SIG-M5 treated with dmso at 0.1 percent for 504 hours (cell line): ENCODE measurements around the gene NR1H4.
"Not testable (repeated sequence)": the region's sequence is repeated elsewhere in the genome, so short reads cannot be mapped to it uniquely, and the experiment has no call there.

Source experiments
- DNase-seq: peaks from one replicate; lab custom pipeline; 2025; ENCODE audit not compliant: unreplicated experiment; lab: John Stamatoyannopoulos, UW

The NR1H4 gene

GRCh38 chr12:100472325-100472724, 1.3 kb upstream of the NR1H4 start:
- no peak for DNase-seq

GRCh38 chr12:100473050-100473715, 483 bp upstream of the NR1H4 start:
- DNase-seq = no peak

GRCh38 chr12:100474617-100475016, 951 bp downstream of the NR1H4 start:
- DNase-seq = no peak

- no peak for DNase-seq
These were observed 2.5 kb downstream of the NR1H4 start for GRCh38 chr12:100476013-100476751.

- DNase-seq = no peak
These were observed 7.4 kb downstream of the NR1H4 start for GRCh38 chr12:100481021-100481420.

- no peak for DNase-seq
These were observed 10.7 kb downstream of the NR1H4 start for GRCh38 chr12:100484183-100484886.

- no peak for DNase-seq
These were observed 11.3 kb downstream of the NR1H4 start for GRCh38 chr12:100484891-100485471.

GRCh38 chr12:100485983-100486382, 12.3 kb downstream of the NR1H4 start:
- no peak for DNase-seq

- DNase-seq = no peak
These were observed 15.7 kb downstream of the NR1H4 start for GRCh38 chr12:100489251-100489820.

GRCh38 chr12:100490056-100490455, 16.4 kb downstream of the NR1H4 start:
- DNase-seq = no peak

GRCh38 chr12:100491104-100491503, 17.4 kb downstream of the NR1H4 start:
- DNase-seq = no peak

- no peak for DNase-seq
These were observed 19.8 kb downstream of the NR1H4 start for GRCh38 chr12:100493396-100494012.

GRCh38 chr12:100494026-100494425, 20.4 kb downstream of the NR1H4 start:
- DNase-seq = no peak

- no peak for DNase-seq
These were observed 20.9 kb downstream of the NR1H4 start for GRCh38 chr12:100494538-100494937.

- DNase-seq = no peak
These were observed 23.6 kb downstream of the NR1H4 start for GRCh38 chr12:100497105-100497795.

GRCh38 chr12:100498141-100498540, 24.5 kb downstream of the NR1H4 start:
- DNase-seq = no peak

- DNase-seq = no peak
These were observed 25.8 kb downstream of the NR1H4 start for GRCh38 chr12:100499416-100499815.

- DNase-seq = not testable (repeated sequence)
These were observed 29.1 kb downstream of the NR1H4 start for GRCh38 chr12:100502718-100503117.

- DNase-seq = no peak
These were observed 29.6 kb downstream of the NR1H4 start for GRCh38 chr12:100503228-100503628.

- DNase-seq = no peak
These were observed 31.1 kb downstream of the NR1H4 start for GRCh38 chr12:100504804-100505203.
